GM19351 (cell line): Measurements from ENCODE around the gene PRRT1.
A peak's percentile ranks its signal among the peaks of the same experiment; 100 is the strongest.
"Not testable (repeated sequence)": the region's sequence is repeated elsewhere in the genome, so short reads cannot be mapped to it uniquely, and the experiment has no call there.

Experiments
- ATAC-seq: cut with Tn5 transposase; IDR thresholded peaks from one replicate; pipeline ENCODE4 v1.9.1; 2021; ENCODE audit warnings: mild to moderate bottlenecking, moderate library complexity; ENCODE audit not compliant: unreplicated experiment

The PRRT1 gene

GRCh38 chr6:32188381-32189068 lies 36.8 kb upstream of the PRRT1 start:
- no peak for ATAC-seq

GRCh38 chr6:32187725-32188380 lies 36.1 kb upstream of the PRRT1 start:
- ATAC-seq, result not testable (repeated sequence)

GRCh38 chr6:32187009-32187709 lies 35.4 kb upstream of the PRRT1 start:
- ATAC-seq, result no peak

GRCh38 chr6:32186151-32186840 lies 34.6 kb upstream of the PRRT1 start:
- ATAC-seq, result not testable (repeated sequence)

- ATAC-seq, result not testable (repeated sequence)
These were observed 34.0 kb upstream of the PRRT1 start for GRCh38 chr6:32185681-32186131.

GRCh38 chr6:32184084-32184640 lies 32.4 kb upstream of the PRRT1 start, which contains the start of gene AGER:
AGER (minus strand) TSS chr6:32184253; CDS start chr6:32184222, 31 bp downstream.
- no peak for ATAC-seq

- no peak for ATAC-seq
These were observed 31.8 kb upstream of the PRRT1 start for GRCh38 chr6:32183483-32184083.

- ATAC-seq, result no peak
These were observed 31.3 kb upstream of the PRRT1 start for GRCh38 chr6:32183030-32183429.

- no peak for ATAC-seq
These were observed 30.8 kb upstream of the PRRT1 start for GRCh38 chr6:32182555-32182981.

GRCh38 chr6:32181915-32182529 lies 30.3 kb upstream of the PRRT1 start:
- ATAC-seq, result no peak

- no peak for ATAC-seq
These were observed 29.5 kb upstream of the PRRT1 start for GRCh38 chr6:32181148-32181702.

GRCh38 chr6:32179766-32180405 lies 28.1 kb upstream of the PRRT1 start:
- ATAC-seq, result no peak

- no peak for ATAC-seq
These were observed 27.1 kb upstream of the PRRT1 start for GRCh38 chr6:32178547-32179440.

- peak; percentile 83 for ATAC-seq
These were observed 26.2 kb upstream of the PRRT1 start, which contains the start of gene RNF5 for GRCh38 chr6:32177788-32178546. RNF5 (plus strand) TSS chr6:32178405; CDS start chr6:32178512, 107 bp downstream.

GRCh38 chr6:32177183-32177787 lies 25.5 kb upstream of the PRRT1 start:
- ATAC-seq, result no peak

GRCh38 chr6:32176476-32177182 lies 24.9 kb upstream of the PRRT1 start:
- ATAC-seq, result no peak
